ENCODE data around the gene PPA1.
"Not testable (repeated sequence)": the region's sequence is repeated elsewhere in the genome, so short reads cannot be mapped to it uniquely, and the experiment has no call there.

Gene PPA1

DNA sequence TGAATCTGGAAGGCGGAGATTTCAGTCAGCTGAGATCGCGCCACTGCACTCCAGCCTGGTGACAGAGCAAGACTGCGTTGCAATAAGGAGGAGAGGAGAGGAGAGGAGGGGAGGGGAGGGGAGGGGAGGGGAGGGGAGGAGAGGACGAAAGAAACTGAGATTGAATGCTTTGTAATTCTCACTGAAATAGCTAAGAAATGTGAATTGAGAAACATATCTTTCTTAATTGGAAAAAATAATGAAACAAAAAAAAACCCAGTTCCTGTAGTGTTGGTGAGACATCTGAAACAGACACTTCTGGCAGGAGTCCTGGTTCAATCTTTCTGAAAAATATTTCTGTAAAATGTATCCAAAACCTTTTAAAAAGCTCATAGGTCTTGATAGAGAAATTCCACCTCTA, 26.5 kb downstream of the PPA1 start:
- DNase-seq, result no peak

DNA sequence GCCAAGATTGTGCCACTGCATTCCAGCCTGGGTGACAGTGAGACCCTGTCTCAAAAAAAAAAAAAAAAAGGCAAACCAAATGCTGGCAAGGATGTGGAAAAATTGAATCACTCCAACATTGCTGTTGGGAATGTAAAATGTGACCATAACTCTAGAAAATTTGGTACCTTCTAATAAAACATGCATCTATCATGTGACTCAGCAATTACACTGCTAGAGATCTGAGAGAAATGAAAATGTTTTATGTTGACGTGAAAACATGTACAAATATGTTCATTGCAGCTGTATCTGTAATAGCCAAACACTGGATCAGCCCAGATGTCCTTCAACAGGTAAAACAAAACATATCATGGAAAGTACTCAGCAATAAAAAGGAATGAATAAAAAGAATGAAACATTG, 32.1 kb downstream of the PPA1 start:
- DNase-seq, result no peak

DNA sequence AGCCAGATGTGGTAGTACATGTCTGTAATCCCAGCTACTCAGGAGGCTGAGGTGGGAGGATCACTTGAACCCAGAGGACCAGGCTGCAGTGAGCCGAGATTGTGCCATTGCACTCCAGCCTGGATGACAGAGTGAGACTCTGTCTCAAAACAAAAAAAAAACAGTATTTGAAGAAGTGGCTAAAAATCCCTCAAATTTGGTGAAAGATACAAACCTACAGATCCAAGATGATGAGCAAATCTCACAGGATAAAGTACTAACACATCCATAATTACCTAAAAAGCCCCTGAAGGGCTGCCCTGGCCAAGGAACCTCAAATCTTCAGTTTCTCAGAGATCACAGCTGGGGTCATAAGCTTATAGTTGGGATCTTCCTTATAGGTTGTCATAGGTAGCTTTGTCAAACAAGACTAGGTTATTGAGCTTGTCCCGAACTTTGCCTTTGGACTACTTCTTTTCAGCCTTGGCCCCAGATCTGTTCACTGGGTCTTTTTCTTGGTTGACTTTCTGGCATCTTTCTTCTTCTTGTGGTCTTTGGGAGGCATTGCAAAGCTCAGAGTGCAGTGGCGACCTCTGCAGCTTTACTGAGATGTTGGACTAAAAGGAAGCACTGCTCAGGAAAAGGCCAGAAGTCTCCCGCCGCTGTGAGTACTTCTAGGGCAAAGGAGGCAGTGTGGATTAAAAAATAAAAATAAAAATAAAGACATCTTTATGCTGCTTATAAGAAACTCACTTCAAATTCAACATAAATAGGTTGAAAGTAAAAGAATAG, 34.3 kb downstream of the PPA1 start:
- DNase-seq, result no peak

DNA sequence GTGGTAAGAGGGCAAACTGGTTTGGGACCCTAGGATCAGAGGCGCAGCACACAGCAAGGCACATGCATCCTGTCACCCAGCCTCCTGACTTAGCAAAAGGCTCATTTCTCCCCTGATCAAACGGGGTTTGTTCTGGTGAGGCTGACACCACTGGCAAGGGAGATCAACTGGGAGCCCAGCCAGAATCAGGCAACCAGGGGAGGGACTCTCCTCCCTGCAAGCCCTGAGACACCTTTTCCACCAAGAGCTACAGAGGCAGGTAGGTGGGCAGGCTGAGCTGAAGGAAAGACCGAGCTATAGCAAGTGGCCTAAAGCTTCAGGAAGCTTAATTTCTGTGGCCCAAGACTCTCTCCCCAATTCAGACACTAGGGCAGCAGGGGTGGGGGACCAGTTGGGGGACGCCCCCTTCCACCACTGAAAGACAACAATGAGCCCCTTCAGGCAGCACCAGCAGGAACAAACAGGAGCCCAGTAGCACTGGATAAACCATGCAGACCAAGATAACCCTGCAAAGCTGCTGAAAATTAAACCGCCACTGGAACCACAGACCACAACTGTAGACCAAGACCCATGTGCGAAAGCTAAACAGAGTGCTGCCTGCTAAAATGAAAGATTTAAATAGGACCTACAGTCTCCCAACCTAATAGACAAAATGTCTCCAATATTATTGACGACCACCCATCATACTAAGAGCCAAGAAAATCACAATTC, 35.8 kb downstream of the PPA1 start:
- no peak for DNase-seq

DNA sequence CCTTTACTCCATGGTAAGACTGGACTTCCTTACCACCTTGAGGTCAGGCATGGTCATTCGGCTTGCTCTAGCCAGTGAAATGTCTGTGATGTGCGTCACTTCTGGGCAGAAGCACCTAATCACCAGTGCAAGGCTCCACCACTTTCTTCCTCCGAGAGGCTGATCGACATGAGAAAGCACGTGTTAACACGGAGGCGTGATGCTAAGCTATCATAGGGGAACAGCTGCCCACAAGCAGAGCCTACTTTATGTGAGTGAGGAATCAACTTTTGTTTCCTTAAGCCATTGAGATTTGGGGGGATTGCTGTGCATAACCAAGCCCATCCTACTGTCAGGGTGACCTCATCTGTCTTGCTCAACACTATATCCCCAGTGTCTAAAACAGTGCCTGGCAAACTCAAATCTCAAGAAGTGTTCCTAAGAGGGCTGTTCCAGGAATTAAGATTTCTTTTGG, 39.8 kb downstream of the PPA1 start:
- no peak for DNase-seq

DNA sequence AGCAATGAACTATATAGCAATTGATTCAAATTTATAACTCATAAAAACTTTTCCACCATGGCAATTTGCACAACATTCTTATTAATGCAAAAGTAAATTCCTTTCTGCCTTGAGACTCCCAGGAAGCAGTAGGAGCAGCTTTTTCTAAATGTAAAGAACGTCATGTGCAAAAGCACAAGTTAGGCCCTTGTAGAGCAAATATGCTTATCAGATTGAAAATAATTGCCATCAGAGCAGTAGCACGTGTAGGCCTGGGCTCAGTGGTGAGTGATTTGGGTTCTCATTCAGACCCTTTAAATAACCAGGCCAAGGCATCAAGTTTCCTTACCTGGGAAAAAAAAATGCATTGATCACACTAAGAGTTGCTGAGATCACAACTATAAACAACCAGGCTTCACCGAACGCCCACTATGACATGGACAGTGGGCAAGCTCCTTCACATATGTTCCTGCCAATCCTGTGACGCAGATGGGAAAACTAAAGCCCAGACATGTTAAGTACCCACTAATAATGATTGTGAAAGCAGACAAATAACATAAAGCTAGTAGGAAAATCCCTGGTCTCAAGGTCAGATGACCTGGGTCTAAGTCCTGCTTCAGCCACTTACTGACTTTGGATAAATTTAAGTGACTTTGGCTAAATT, 40.8 kb downstream of the PPA1 start:
- DNase-seq, result no peak

DNA sequence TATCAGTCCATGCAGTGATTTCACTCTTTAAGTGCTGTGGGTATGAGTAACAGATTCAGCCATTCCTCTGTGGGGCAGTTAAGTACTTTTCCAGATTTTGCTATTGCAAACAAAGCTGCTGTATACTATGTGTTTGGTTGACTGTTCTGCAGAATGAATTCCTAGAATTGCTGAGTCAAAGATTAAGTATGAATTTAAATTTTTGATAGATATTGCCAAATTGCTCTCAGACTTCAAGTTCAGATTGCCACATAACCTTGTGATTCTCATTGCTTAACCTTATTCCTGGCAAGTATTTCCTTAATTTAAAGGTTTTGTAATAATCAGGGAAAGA, 41.3 kb downstream of the PPA1 start:
- DNase-seq, result no peak

DNA sequence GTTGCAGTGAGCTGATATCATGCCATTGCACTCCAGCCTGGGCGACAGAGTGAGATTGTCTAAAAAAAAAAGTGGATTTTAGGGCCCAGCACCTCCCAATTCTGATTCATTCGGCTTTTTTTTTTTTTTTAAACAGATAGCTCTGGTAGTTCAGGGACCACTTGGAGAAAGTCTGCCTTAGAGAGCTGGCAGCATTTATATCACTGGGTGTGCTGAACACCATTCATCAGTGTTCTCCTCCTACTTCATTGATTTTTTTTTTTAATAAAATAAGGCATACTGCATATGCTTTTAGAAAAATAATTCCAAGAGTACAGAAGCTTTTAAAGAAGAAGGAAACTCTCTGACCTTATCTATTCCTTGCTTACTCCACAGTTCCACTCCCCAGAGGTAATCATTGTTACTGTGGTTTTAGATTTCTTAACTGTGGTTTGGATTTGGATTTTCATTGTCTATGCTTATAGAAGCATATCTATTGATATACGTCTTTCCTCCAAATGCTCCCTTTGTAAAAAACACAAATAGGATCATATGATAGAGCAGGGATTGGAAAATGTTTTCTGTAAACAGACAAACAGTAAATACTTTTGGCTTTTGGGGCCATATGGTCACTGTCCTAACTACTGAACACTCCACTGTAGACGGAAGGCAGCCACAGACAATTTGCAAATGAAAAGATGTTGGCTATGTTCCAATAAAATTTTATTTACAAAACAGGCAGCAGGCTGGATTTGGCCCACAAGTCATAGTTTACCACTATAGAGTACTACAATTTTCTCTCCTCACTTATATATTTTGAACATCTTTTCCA, 41.9 kb downstream of the PPA1 start:
- no peak for DNase-seq

DNA sequence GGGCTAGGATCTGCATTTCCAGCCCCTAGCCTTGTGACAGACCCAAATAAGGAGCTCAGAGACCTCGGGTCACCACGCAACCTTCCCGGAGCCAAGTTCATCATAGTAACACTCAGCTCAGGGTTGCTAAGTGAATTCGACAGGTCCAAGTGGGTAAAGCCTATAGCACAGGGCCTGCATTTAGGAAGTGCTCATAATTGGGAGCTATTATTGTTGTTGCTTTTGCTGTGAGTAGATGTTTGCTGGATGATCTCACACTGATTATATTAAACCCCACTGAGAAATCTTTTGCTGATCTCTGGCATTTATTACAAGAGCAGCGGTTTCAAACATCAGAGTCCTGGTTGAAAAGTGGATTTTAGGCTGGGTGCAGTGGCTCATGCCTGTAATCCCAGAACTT, 42.6 kb downstream of the PPA1 start:
- no peak for DNase-seq

DNA sequence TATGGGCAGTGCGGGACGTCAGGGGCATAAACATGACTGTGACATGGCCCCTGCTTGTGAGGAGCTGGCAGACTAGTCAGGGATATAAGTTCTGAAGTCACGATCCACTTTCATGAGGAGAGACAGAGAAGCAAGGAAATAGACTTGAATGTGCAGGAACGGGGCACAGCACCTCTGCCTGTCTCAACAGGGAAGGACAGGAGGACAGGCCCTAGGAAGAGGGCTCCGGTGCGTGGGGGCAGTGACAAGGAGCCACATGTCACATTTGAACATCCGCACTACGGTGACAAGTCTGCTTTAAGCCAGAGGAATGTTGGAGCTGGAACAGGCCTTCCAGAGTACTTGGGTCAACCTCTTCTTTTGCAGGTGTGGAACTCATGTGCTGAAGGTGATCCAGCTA, 43.1 kb downstream of the PPA1 start:
- DNase-seq, result no peak

DNA sequence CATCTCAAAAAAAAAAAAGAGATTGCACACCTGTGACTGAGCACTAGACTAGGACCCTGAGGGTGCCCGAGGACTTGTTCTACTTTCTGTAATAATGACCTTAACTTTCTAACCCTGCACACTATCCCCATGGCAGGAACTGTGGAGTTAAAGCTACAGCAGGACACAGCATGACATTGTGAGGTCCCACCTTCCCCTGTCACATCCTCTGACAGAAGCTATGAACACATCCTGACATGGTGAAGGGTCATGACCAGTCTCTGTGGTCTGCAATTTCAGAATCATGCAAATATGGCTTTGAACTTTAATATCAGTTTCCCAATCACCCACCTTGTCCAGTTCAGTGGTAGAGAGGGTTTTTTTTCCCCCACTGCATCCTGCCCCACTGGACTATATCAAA, 44.5 kb downstream of the PPA1 start:
- no peak for DNase-seq

DNA sequence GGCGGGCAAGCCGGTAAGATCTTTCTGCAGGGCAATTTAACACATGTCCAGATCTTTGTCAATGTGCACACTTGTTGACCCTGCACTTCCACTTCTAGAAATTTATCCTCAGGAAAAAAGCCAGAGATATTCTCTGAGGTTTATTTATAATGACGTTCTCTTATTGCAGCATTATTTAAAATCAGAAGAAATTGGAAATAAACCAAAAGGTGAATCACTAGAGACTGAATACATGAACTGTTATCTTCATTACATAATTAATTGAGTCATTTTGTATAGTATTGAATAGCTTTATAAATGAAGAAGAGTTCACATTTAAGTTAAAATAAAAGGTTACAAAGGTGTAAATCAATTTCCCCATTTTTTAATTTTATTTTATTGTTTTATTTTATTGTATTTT, 46.7 kb downstream of the PPA1 start:
- DNase-seq, result no peak

DNA sequence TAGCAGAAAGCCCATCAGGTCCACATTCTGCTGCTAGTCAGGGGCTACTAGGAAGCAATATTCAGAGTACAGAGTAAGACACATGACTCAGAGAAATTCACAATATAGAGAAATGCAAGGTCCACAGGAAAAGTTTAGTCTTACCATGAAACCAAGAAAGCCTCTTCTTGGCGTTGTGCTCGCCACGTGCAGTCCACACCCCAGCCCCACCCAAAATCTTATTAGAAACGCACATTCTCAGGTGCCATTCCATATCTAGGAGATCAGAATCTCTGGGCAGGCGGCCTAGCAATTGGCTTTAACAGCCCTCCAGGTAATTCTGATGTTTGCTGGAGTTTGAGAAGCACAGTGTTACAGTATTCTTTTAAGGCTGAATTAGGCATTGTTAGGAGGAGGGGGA, 47.1 kb downstream of the PPA1 start:
- DNase-seq, result no peak

DNA sequence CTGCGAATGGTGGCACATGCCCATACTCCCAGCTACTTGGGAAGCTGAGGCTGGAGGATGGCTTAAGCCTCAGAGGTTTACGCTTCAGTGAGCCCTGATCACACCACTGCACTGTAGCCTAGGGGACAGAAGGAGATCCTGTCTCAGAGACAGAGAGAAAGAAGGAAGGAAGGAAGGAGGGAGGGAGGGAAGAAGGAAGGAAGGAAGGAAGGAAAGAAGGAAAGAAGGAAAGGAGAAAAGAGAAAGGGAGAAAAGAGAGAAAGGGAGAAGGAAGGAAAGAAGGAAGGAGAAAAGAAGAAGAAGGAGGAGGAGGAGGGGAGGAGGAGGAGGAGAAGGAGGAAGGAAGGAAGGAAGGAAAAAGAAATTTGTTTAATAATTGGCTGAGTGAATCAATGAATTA, 49.9 kb downstream of the PPA1 start:
- DNase-seq, result no peak

DNA sequence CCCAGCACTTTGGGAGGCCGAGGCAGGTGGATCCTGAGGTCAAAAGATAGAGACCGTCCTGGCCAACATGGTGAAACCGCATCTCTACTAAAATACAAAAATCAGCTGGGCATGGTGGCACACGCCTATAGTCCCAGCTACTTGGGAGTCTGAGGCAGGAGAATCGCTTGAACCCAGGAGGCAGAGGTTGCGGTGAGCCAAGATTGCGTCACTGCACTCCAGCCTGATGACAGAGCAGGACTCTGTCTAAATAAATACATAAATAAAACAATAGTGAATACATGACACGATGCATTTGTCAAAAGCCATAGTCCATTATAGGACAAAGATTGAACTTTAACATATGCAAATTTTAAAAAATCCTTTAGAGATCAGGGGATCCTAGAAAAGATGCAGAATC, 54.0 kb downstream of the PPA1 start:
- not testable (repeated sequence) for DNase-seq

DNA sequence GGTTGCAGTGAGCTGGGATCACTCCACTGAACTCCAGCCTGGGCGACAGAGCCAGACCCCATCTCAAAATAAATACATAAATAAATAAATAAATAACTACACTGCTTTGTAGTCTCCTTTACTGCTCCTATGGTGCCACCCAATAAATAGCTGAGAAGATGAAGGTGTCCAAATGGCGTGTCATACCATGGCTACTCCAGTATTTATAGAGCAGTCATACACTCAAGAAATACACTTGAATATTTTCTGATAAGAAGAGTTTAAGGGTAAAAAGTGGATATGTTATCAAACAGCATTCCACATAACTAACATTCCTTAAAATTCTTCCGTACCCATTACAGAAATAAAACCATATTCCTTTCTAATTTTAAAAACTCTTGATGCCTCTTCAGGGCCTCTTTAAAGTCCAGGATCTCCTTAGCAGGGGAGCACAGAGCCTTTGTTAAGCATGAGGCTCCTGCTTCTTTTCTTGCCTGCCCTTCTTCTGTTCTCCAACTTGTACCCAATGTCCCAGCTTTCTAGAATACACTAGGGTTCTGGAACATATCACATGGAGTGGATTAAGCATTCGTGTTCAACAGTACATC, 55.0 kb downstream of the PPA1 start:
- no peak for DNase-seq

DNA sequence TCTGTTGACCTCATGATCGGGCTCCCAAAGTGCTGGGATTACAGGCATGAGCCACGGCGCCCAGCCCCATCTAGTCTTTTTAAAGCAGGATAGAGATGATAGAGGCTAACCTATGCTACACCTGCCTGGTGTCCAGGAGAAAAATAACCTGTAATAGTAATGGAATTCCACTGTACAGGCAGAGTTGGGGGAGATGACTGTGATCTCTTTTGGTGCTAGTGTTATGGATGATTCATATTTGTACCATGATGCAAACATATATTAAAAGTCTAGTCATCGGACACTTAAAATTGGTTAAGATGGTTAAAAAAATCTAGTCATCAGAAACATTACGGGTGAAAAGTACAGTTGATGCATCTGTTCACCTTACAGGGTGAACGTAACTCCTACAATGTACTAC, 56.8 kb downstream of the PPA1 start:
- DNase-seq, result no peak

DNA sequence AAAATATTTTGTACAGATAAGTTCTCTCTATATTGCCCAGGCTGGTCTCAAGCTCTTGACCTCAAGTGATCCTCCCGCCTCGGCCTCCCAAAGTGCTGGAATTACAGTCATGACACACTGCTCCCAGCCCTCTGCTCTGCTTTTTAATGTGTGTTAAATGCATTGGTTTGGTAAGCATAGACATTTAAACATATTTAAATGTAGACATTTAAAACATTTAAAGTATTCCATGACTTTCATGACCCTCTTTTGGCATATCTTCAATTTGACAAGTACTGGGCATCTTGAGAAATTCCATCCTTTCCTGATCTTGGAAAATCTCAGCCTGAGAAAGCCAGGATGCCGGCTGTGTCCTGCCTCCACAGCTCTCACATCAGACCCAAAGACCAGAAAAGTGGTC, 57.7 kb downstream of the PPA1 start:
- no peak for DNase-seq

DNA sequence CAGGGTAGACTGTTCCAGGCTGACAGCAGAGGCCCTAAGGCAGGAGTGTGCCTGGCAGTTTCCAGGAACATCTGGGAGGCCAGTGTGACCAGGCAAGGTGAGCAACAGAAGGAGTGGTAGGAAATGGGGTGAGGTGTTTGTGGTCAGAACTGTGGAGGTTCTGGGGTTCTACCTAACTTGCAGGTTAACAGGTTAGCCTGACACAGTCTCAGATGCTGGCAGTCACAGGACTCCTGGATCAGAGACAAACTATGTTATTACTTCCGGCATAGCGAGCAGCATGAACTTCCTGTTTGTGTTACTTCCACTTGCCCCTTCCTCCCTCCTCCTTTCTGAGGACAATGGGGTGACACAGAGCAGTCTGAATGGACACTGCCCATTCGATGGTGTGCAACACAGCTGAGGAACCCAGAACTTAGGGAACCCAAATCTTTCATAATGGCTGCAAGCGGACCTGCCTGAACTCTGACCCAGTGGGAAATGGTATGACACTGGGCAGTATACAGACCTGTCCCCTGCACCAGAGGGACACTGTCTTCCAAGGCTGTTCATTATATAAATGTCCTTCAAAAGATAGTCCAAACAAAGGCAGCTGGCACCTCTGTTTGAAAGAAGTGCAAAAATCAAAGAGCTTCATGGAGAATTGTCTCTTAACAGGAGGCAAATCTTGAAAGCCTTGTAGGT, 59.0 kb downstream of the PPA1 start:
- DNase-seq, result peak; percentile 27

DNA sequence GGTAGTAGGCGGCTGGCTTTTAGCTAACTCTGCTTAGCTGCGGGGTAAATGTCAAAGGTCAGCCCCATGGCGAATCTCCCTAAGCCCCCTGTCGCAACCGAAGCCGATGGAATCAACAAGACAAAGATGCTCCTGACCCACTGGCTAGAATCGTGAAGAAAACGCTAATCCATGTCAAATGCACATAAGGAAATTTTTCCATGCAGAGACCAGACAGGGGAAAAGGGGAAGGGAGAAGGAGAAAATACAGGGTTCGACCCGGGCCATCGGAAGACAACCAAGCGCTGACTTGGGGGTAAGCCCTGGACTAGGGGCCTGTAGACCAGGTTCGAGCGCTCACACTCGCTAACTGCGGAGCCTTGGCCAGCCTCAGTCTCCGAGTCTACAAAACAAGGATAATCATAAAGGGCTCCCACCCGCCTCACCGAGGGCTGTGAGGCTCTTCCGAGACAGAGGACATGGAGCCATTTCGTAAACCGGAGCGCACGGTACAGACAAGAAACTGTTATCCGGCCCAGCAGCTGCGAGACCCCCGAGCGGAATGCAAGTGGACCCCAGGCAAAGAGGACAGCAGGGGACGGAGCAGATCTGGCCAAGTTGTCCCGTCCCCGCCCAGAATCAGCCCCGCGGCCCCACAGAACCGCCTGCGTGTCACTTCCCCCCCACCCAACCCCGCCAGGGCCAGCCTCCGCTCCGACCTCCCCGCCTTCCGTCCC, 63.4 kb downstream of the PPA1 start:
- no peak for DNase-seq

DNA sequence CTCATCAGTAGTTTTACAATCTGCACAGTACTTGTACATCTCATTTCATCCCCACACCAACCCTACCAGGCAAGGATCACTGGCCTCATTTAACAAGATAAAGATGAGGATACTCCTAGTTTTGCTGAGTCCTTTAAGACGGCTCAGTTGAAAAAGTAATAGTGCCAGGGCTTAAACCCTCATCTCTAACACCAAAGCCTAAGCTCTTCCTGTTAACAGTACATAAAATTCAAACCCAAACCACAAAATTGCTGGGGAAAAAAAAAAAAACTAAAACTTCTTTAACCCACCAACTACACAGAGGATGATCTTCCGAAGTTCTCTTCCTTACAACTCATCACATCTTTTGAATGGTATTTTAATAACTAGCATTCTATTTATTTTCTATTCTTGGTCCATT, 64.2 kb downstream of the PPA1 start:
- DNase-seq, result no peak

DNA sequence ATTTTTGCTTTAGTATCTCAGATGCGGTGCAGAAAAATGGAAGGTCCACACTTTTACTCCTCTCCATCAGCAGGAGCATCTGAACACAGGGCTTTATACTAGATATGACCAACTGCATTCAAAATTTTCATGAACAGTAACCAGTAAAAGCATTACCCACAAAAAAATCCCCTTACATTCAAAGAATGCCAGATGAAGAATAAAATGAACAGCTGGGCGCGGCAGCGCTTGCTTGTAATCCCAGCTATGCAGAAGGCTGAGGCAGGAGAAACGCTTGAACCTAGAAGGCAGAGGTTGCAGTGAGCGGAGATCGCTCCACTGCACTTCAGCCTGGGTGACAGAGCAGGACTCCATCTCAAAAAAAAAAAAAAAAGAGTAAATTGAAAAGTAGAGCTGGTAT, 66.0 kb downstream of the PPA1 start:
- no peak for DNase-seq
